Epithelial cell of proximal tubule (primary cell): ENCODE data around the gene AAGAB. TPM values are rescaled to one million over a fixed set of nuclear protein-coding genes. Genes with fewer than 3 reads are reported as not detected.

Experiments used
- DNase-seq: peaks from one replicate; pipeline ENCODE4 v3.0.0-alpha.2; 2011; ENCODE audit warnings: low read depth
- H3K4me3 ChIP-seq: 2 replicates; pipeline ENCODE4 v1.5.1; 2011; ENCODE audit warnings: low read depth, mild to moderate bottlenecking, low read length
- CTCF ChIP-seq: conservative IDR thresholded peaks from 2 replicates; pipeline ENCODE4 v1.5.1; 2012; ENCODE audit warnings: low read depth, mild to moderate bottlenecking, low read length
- total RNA-seq: library from RNA; depleted of rRNA; stranded (reverse); fragments of >200 nt; gene quantifications from 2 replicates; pipeline ENCODE4 v1.2.3, GENCODE V29; 2015

Gene AAGAB
- total RNA-seq, 1 donor from 2014 or later, result 41.5 TPM

GRCh38 chr15:67173005-67173404 lies 81.5 kb downstream of the AAGAB start:
- TF ChIP-seq CTCF, result no peak
- DNase-seq, result no peak
- H3K4me3 ChIP-seq, result no peak overlapping the region

- H3K4me3 ChIP-seq, result no peak overlapping the region
- no peak for DNase-seq
- TF ChIP-seq CTCF, result no peak
Measured at GRCh38 chr15:67172172-67172571, 82.3 kb downstream of the AAGAB start.

- no peak overlapping the region for H3K4me3 ChIP-seq
- no peak for TF ChIP-seq CTCF
- no peak for DNase-seq
Measured at GRCh38 chr15:67171471-67171870, 83.0 kb downstream of the AAGAB start.

- DNase-seq, result no peak
- no peak overlapping the region for H3K4me3 ChIP-seq
- TF ChIP-seq CTCF, result no peak
Measured at GRCh38 chr15:67170143-67170925, 84.1 kb downstream of the AAGAB start.

- no peak for TF ChIP-seq CTCF
- no peak for DNase-seq
- no peak overlapping the region for H3K4me3 ChIP-seq
Measured at GRCh38 chr15:67168694-67169093, 85.8 kb downstream of the AAGAB start.

- TF ChIP-seq CTCF, result no peak
Measured at GRCh38 chr15:67167091-67167490, 87.4 kb downstream of the AAGAB start.

More at GRCh38 chr15:67167091-67167490, 87.4 kb downstream of the AAGAB start:
- no peak for DNase-seq
- H3K4me3 ChIP-seq, result no peak overlapping the region
